Neural progenitor cell (in vitro differentiated cells): ENCODE results near the gene TSEN15. TPM values are rescaled to one million over a fixed set of nuclear protein-coding genes. Genes with fewer than 3 reads are reported as not detected.

ENCODE experiments used
- DNase-seq: peaks from one replicate; pipeline ENCODE4 v3.0.0-alpha.2; 2016; ENCODE audit warnings: low spot score
- H2AFZ ChIP-seq: fragments of 200-600 bp; sonication (generic); replicated peaks from 2 replicates; pipeline ENCODE4 v1.6.1; 2016; ENCODE audit warnings: antibody characterized with exemption
- H3F3A ChIP-seq: fragments of 200-600 bp; sonication (generic); 2 replicates; pipeline ENCODE4 v1.6.1; 2016; ENCODE audit warnings: antibody characterized with exemption, low read depth
- H3K27ac ChIP-seq: fragments of 200-600 bp; sonication (generic); 2 replicates; pipeline ENCODE4 v1.5.1; 2016; ENCODE audit warnings: mild to moderate bottlenecking
- H3K27me3 ChIP-seq: fragments of 200-600 bp; sonication (generic); 2 replicates; pipeline ENCODE4 v1.6.1; 2016; ENCODE audit warnings: mild to moderate bottlenecking, moderate library complexity
- H3K36me3 ChIP-seq: fragments of 200-600 bp; sonication (generic); 2 replicates; pipeline ENCODE4 v1.5.1; 2016
- H3K4me1 ChIP-seq: fragments of 200-600 bp; sonication (generic); 2 replicates; pipeline ENCODE4 v1.6.1; 2016; ENCODE audit warnings: mixed run types
- H3K4me2 ChIP-seq: fragments of 200-600 bp; sonication (generic); 2 replicates; pipeline ENCODE4 v1.6.1; 2016
- H3K4me3 ChIP-seq: fragments of 200-600 bp; sonication (generic); 2 replicates; pipeline ENCODE4 v1.5.1; 2016
- H3K79me2 ChIP-seq: fragments of 200-600 bp; sonication (generic); 2 replicates; pipeline ENCODE4 v1.6.1; 2016; ENCODE audit warnings: low read depth
- H3K9ac ChIP-seq: fragments of 200-600 bp; sonication (generic); 2 replicates; pipeline ENCODE4 v1.6.1; 2016
- H3K9me3 ChIP-seq: fragments of 200-600 bp; sonication (generic); 2 replicates; pipeline ENCODE4 v1.5.1; 2016; ENCODE audit warnings: low read depth
- H4K20me1 ChIP-seq: fragments of 200-600 bp; sonication (generic); 2 replicates; pipeline ENCODE4 v1.6.1; 2016; ENCODE audit warnings: low read depth
- H3K27ac Mint-ChIP-seq: 3 replicates; pipeline ENCODE4 v1.8.0; 2021; ENCODE audit warnings: mixed read lengths
- H3K27me3 Mint-ChIP-seq: 2 replicates; pipeline ENCODE4 v1.8.0; 2022; ENCODE audit warnings: low read depth, mild to moderate bottlenecking, inconsistent platforms, moderate library complexity, mixed read lengths; ENCODE audit not compliant: insufficient read depth
- H3K36me3 Mint-ChIP-seq: 3 replicates; pipeline ENCODE4 v1.8.0; 2021; ENCODE audit warnings: mixed read lengths
- H3K4me1 Mint-ChIP-seq: 3 replicates; pipeline ENCODE4 v1.8.0; 2021; ENCODE audit warnings: mixed read lengths
- H3K4me3 Mint-ChIP-seq: 3 replicates; pipeline ENCODE4 v1.8.0; 2021; ENCODE audit warnings: mild to moderate bottlenecking, moderate library complexity, mixed read lengths
- H3K9me3 Mint-ChIP-seq: 3 replicates; pipeline ENCODE4 v1.8.0; 2020; ENCODE audit warnings: mixed read lengths
- CTCF ChIP-seq: fragments of 200-600 bp; sonication (generic); IDR thresholded peaks from 2 replicates; pipeline ENCODE4 v1.5.1; 2017; ENCODE audit warnings: antibody characterized with exemption, mild to moderate bottlenecking
- EZH2 ChIP-seq: fragments of 200-600 bp; sonication (generic); IDR thresholded peaks from 2 replicates; pipeline ENCODE4 v1.6.1; 2017; ENCODE audit warnings: antibody characterized with exemption, mild to moderate bottlenecking, moderate library complexity
- EZH2phosphoT487 ChIP-seq: fragments of 200-600 bp; sonication (generic); IDR thresholded peaks from 2 replicates; pipeline ENCODE4 v1.6.1; 2017; ENCODE audit warnings: antibody characterized with exemption
- total RNA-seq: library from RNA; depleted of rRNA; stranded (reverse); fragments of >200 nt; gene quantifications from 2 replicates; pipeline ENCODE4 v1.2.3, GENCODE V29; 2015; ENCODE audit warnings: low replicate concordance

TSEN15 gene
- total RNA-seq, result 52.6 and 72.3 TPM in 2 replicates

GRCh38 chr1:184051485-184052193 lies at the start of gene TSEN15:
TSS of gene TSEN15 (plus strand) at chr1:184051730. CDS start at chr1:184051756, 26 bp downstream.
- H3K79me2 ChIP-seq, result peaks cover 25% of the 10 kb centered on the region
- Mint-ChIP-seq H3K36me3 (peaks cover 17% of the 10 kb centered on the region), H3K27ac (peak within 1 kb of the TSS; percentile 99), H3K4me1 (peaks cover 29% of the 10 kb centered on the region), H3K4me3 (peak within 1 kb of the TSS; percentile 97), H3K9me3 (peaks cover 20% of the 10 kb centered on the region), H3K27me3 (no peaks in the 10 kb centered on the region)
- peaks cover 29% of the 10 kb centered on the region for H3F3A ChIP-seq
- H3K4me2 ChIP-seq, result peak within 1 kb of the TSS; percentile 84
- H3K27ac ChIP-seq, result peak within 1 kb of the TSS; percentile 90
- peak within 1 kb of the TSS; percentile 96 for H2AFZ ChIP-seq
- DNase-seq, result peak; percentile 84
- TF ChIP-seq EZH2phosphoT487 (no peak), EZH2 (no peak), CTCF (no peak)
- H4K20me1 ChIP-seq, result no peaks in the 10 kb centered on the region
- H3K4me1 ChIP-seq, result peaks cover 63% of the 10 kb centered on the region
- H3K27me3 ChIP-seq, result no peaks in the 10 kb centered on the region
- H3K9me3 ChIP-seq, result no peaks in the 10 kb centered on the region
- H3K36me3 ChIP-seq, result peaks cover 7% of the 10 kb centered on the region
- H3K9ac ChIP-seq, result peak within 1 kb of the TSS; percentile 24
- peak within 1 kb of the TSS; percentile 60 for H3K4me3 ChIP-seq

- no peaks in the 10 kb centered on the region for H3K36me3 ChIP-seq
- H4K20me1 ChIP-seq, result no peaks in the 10 kb centered on the region
- Mint-ChIP-seq H3K27me3 (peaks cover 6% of the 10 kb centered on the region), H3K36me3 (peaks cover 29% of the 10 kb centered on the region), H3K4me1 (peaks cover 44% of the 10 kb centered on the region), H3K27ac (peak overlapping the region; percentile 93), H3K4me3 (peak overlapping the region; percentile 22), H3K9me3 (peaks cover 14% of the 10 kb centered on the region)
- H3K27ac ChIP-seq, result peak overlapping the region; percentile 56
- peak overlapping the region; percentile 4 for H3K4me3 ChIP-seq
- H3K27me3 ChIP-seq, result no peaks in the 10 kb centered on the region
- TF ChIP-seq EZH2 (no peak), CTCF (no peak), EZH2phosphoT487 (no peak)
- peaks cover 21% of the 10 kb centered on the region for H3K4me1 ChIP-seq
- no peak overlapping the region for H2AFZ ChIP-seq
- H3K9ac ChIP-seq, result no peak overlapping the region
- H3K4me2 ChIP-seq, result peak overlapping the region; percentile 36
- peak; percentile 63 for DNase-seq
- no peaks in the 10 kb centered on the region for H3K9me3 ChIP-seq
- H3F3A ChIP-seq, result peaks cover 16% of the 10 kb centered on the region
- no peaks in the 10 kb centered on the region for H3K79me2 ChIP-seq
These were observed 49.5 kb upstream of the TSEN15 start for GRCh38 chr1:184002071-184002470.

GRCh38 chr1:184004935-184005334 lies 46.6 kb upstream of the TSEN15 start:
- no peaks in the 10 kb centered on the region for H3K36me3 ChIP-seq
- no peaks in the 10 kb centered on the region for H3K27me3 ChIP-seq
- peaks cover 26% of the 10 kb centered on the region for H3K4me1 ChIP-seq
- H3F3A ChIP-seq, result peaks cover 16% of the 10 kb centered on the region
- peak overlapping the region; percentile 78 for H3K27ac Mint-ChIP-seq
- H3K9ac ChIP-seq, result no peak overlapping the region
- no peak overlapping the region for H3K27ac ChIP-seq
- no peaks in the 10 kb centered on the region for H3K9me3 ChIP-seq
- no peak overlapping the region for H3K4me2 ChIP-seq
- no peaks in the 10 kb centered on the region for H3K79me2 ChIP-seq
- H4K20me1 ChIP-seq, result no peaks in the 10 kb centered on the region
- no peak overlapping the region for H3K4me3 Mint-ChIP-seq
- no peak overlapping the region for H2AFZ ChIP-seq
- peaks cover 29% of the 10 kb centered on the region for H3K36me3 Mint-ChIP-seq
- H3K4me1 Mint-ChIP-seq, result peaks cover 42% of the 10 kb centered on the region
- H3K4me3 ChIP-seq, result no peak overlapping the region
- TF ChIP-seq EZH2phosphoT487 (no peak), EZH2 (no peak), CTCF (no peak)
- peaks cover 20% of the 10 kb centered on the region for H3K9me3 Mint-ChIP-seq
- H3K27me3 Mint-ChIP-seq, result peaks cover 4% of the 10 kb centered on the region
- DNase-seq, result no peak
